C4-2B (cell line): ENCODE results near the gene INPP5B.

Experiments used
- CTCF ChIP-seq: fragments of 450-650 bp; conservative IDR thresholded peaks from 2 replicates; pipeline ENCODE4 v1.5.1; 2017; ENCODE audit warnings: mild to moderate bottlenecking
- ZFX ChIP-seq: fragments of 450-650 bp; IDR thresholded peaks from 2 replicates; pipeline ENCODE4 v1.6.1; 2017

GRCh38 chr1:37893673-37894072 is 53.2 kb downstream of the INPP5B start:
- TF ChIP-seq CTCF (no peak), ZFX (no peak)
